ENCODE data around the gene FAM219B. TPM values are rescaled to one million over a fixed set of nuclear protein-coding genes. Genes with fewer than 3 reads are reported as not detected.

Gene FAM219B, protein sequence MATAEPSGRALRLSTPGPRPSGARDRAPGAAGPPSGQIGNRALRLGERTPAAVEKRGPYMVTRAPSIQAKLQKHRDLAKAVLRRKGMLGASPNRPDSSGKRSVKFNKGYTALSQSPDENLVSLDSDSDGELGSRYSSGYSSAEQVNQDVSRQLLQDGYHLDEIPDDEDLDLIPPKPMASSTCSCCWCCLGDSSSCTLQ
- 34.2 and 37.5 TPM in 2 replicates for total RNA-seq (2014; rRNA removed; shearing (Covaris generic))

DNA sequence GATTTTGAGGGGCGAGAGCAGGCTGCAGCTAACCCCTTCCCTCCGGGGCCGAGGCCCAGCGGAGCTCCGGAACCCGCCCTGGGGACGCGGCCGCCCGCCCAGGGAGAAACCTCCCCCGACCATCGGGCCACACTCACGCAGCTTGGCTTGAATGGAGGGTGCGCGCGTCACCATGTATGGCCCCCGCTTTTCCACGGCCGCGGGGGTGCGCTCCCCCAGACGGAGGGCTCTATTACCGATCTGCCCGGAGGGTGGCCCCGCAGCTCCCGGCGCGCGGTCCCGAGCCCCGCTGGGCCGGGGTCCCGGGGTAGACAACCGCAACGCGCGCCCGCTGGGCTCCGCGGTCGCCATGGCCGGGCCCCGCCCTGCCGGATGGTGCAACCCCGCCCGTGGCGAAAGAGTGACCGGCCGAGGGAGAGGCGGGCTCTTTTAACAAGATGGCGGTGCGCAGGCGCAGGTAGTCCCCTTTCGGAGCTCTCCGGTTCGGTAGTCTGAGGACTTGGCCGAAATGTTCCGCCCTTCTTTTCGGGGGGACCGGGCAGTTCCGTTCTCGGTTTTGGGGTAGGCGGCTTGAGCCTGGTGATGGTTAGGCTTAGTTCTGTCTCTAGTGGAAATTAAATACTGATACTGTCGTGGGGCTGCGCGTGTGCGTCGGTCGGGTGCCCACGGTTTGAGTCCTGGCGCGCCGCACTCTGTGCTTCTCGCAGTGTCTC is at the start of gene FAM219B:
Gene FAM219B (minus strand): TSS at position 402 of the 713 bp plus-strand sequence. CDS start 51 bp downstream, at position 351.

DNA sequence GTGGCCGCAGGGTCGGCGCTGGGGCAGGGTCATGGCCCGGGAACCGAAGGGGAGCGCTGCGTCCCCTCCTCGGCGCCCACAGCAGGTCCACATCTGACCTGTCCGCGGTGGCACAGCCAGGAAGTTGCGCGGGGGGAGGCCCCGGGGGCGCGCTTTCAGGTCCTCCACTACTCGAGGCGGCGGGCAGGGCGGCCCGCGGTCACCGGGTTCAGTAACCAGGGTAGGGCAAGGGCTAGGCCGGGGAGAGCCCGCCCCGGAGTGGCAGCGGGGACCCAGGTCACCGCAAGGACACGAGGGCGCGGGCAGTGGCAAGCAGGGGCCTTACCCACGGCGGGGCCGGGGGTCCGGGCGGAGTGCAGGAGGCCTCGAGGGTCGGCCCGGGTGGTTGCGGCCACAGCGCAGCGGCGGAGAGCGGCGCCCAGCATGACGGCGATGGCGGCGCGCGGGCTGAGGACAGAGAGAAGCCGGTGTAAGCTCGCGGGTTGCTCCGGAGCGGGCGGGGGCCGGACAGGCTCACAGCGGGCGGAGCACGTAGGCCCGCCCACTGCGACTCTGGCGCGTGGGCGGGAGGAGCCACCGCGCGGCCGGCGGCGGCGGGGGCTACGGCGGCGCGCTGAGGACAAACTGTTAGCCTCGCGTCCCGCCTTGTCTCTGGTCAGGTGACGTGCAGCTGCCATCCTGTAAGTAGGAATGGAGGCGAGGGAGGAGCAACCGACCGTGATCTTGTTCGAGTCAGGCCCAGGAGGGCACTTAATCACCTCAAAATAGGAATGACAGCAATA is 31.1 kb upstream of the FAM219B start, which contains the start of gene COX5A:
Gene COX5A (minus strand): TSS at position 484 of the 782 bp plus-strand sequence. CDS start 59 bp downstream, at position 425.

DNA sequence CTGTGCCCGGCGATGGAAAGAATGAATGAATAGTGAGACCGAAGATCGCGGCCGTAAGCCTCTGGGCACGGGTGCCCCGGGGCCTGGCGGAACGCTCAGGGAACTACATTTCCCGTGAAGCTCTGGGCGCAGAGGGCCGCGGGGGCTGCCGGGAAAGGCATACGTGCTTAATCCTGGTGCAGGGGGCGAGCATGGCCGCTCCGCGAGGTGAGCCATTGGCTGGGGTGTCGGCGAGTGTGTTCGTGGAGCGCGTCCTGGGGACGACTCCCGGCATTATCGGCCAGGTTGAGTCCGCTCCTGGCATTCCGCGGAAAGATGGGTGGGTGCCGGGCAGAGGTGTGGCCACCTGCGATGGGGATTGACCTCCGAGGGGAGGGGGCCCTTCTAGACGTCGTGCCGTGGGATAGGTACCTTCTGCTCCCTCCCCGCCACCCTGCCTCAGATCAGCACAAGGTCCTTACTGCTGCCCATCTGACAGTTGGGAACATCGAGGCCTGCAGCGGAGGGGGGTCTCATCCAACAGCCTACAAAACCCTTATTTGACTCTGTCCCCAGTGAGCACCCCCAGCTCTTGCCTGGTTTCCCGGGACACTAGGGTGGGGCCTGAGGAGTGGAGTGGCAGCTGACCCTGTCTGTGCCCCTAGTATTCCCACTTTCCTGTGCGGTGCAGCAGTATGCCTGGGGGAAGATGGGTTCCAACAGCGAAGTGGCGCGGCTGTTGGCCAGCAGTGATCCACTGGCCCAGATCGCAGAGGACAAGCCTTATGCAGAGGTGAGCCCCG is 16.6 kb downstream of the FAM219B start, which contains the start of gene MPI:
Gene MPI (plus strand): TSS at position 160 of the 782 bp plus-strand sequence. CDS start 32 bp downstream, at position 192.

DNA sequence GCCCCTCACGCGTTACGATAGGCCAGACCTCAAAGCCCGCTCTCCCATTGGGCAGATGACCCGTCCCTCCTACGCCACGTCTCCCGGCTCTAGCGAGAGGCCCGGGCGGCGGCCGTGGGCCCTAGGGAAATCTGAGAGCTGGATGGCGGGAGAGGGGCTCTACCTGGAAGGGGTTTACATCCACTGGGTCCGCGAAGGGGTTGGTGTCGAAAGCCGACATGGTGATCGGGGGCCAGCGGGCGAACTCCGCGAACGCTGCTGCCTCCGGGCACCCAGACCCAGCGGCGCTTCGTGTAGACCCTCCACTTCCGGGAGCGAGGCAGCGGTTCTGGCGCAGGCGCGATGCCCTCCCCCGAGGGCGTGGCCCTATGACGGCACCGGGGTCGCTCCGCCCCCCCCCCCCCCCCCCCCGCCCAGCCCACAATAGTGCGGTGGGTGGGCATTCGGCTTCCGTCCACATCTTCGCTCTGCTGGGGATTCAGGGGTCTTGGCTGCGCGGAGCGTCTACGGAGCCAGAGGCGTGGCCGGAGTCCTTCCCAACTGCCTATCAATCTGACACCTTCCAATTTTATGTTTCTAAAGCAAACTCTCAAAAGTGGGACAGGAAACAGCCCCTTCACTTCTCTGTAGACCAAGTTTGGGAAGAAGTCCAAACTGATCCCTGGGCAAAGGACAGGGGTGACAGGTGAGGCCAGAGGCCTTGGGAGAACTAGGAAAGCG is 33.5 kb downstream of the FAM219B start, which contains the start of gene SCAMP2:
Gene SCAMP2 (minus strand): TSS at position 330 of the 720 bp plus-strand sequence. CDS start 110 bp downstream, at position 220.

Other genes starting within 250 kb of the FAM219B start
- gene EDC3, start 210.8 kb downstream of the FAM219B start, total RNA-seq (2014; rRNA removed; shearing (Covaris generic)), result 12.8 and 14.8 TPM in 2 replicates
- gene CYP1A1, start 181.3 kb downstream of the FAM219B start, total RNA-seq (2014; rRNA removed; shearing (Covaris generic)), result 2.9 and 3.5 TPM in 2 replicates
- gene CYP1A2, start 158.0 kb downstream of the FAM219B start, total RNA-seq (2014; rRNA removed; shearing (Covaris generic)), result not detected in 2 replicates
- gene CSK, start 124.8 kb downstream of the FAM219B start, total RNA-seq (2014; rRNA removed; shearing (Covaris generic)), result 30.0 and 37.9 TPM in 2 replicates
- gene LMAN1L, start 94.0 kb downstream of the FAM219B start, total RNA-seq (2014; rRNA removed; shearing (Covaris generic)), result 0.16 and 0.64 TPM in 2 replicates
- gene CPLX3, start 80.2 kb downstream of the FAM219B start, total RNA-seq (2014; rRNA removed; shearing (Covaris generic)), result 0.08 and 0.15 TPM in 2 replicates
- gene ULK3, start 63.7 kb downstream of the FAM219B start, total RNA-seq (2014; rRNA removed; shearing (Covaris generic)), result 31.0 and 35.5 TPM in 2 replicates
- gene SCAMP2, start 33.5 kb downstream of the FAM219B start, total RNA-seq (2014; rRNA removed; shearing (Covaris generic)), result 13.8 and 18.4 TPM in 2 replicates
- gene MPI, start 16.8 kb downstream of the FAM219B start, total RNA-seq (2014; rRNA removed; shearing (Covaris generic)), result 89.8 and 103 TPM in 2 replicates
- gene COX5A, start 31.2 kb upstream of the FAM219B start, total RNA-seq (2014; rRNA removed; shearing (Covaris generic)), result 85.7 and 95.1 TPM in 2 replicates
- 32.4 and 33.1 TPM in 2 replicates for gene RPP25, start 49.9 kb upstream of the FAM219B start, total RNA-seq (2014; rRNA removed; shearing (Covaris generic))
- 5.3 and 8.6 TPM in 2 replicates for gene SCAMP5, start 88.7 kb upstream of the FAM219B start, total RNA-seq (2014; rRNA removed; shearing (Covaris generic))
- 16.9 and 21.7 TPM in 2 replicates for gene PPCDC, start 116.7 kb upstream of the FAM219B start, total RNA-seq (2014; rRNA removed; shearing (Covaris generic))

Measured in A375 (cell line).